ACC112 (cell line): ENCODE results near the gene MMADHC.

Experiments
- H2AFZ ChIP-seq: fragments of 200-600 bp; sonication (generic); one replicate; pipeline ENCODE4 v1.6.0; 2017; ENCODE audit warnings: antibody characterized with exemption, low read length; ENCODE audit not compliant: unreplicated experiment
- H3K27ac ChIP-seq: fragments of 200-600 bp; sonication (generic); 2 replicates; pipeline ENCODE4 v1.5.1; 2014; ENCODE audit warnings: low read depth, mild to moderate bottlenecking, antibody characterized with exemption, low read length, moderate library complexity
- H3K27me3 ChIP-seq: fragments of 200-600 bp; sonication (generic); 2 replicates; pipeline ENCODE4 v1.6.1; 2014; ENCODE audit warnings: mild to moderate bottlenecking, antibody characterized with exemption, low read length, moderate library complexity, mixed read lengths; ENCODE audit not compliant: insufficient read depth
- H3K36me3 ChIP-seq: fragments of 200-600 bp; sonication (generic); 2 replicates; pipeline ENCODE4 v1.6.1; 2016; ENCODE audit warnings: mild to moderate bottlenecking, antibody characterized with exemption, low read length, moderate library complexity, mixed read lengths; ENCODE audit not compliant: insufficient read depth
- H3K4me1 ChIP-seq: fragments of 200-600 bp; sonication (generic); one replicate; pipeline ENCODE4 v1.6.1; 2016; ENCODE audit warnings: low read length, mixed read lengths; ENCODE audit not compliant: insufficient read depth, unreplicated experiment, control insufficient read depth
- H3K4me3 ChIP-seq: fragments of 200-600 bp; sonication (generic); 2 replicates; pipeline ENCODE4 v1.5.1; 2014; ENCODE audit warnings: mild to moderate bottlenecking, low read depth, low read length
- H3K79me2 ChIP-seq: fragments of 200-600 bp; sonication (generic); one replicate; pipeline ENCODE4 v1.6.0; 2016; ENCODE audit warnings: low read length; ENCODE audit not compliant: control insufficient read depth, unreplicated experiment, insufficient read depth

The MMADHC gene

GRCh38 chr2:149587220-149587949, at the start of gene MMADHC:
Gene MMADHC, minus strand, starts transcription at chr2:149587775. Its CDS starts 678 bp downstream, at chr2:149587097.
- Histone ChIP-seq H3K4me3 (peak within 1 kb of the TSS; percentile 85), H3K27ac (peak within 1 kb of the TSS; percentile 92), H2AFZ (peak within 1 kb of the TSS; percentile 62), H3K36me3 (peaks cover 24% of the 10 kb centered on the region), H3K4me1 (peaks cover 26% of the 10 kb centered on the region), H3K27me3 (no peaks in the 10 kb centered on the region), H3K79me2 (peaks cover 48% of the 10 kb centered on the region)

- H3K79me2 ChIP-seq = no peaks in the 10 kb centered on the region
- no peak overlapping the region for H2AFZ ChIP-seq
Measured at GRCh38 chr2:149634103-149634502, 46.5 kb upstream of the MMADHC start.

GRCh38 chr2:149630445-149630844, 42.9 kb upstream of the MMADHC start:
- Histone ChIP-seq H3K27me3 (no peaks in the 10 kb centered on the region), H3K79me2 (no peaks in the 10 kb centered on the region), H3K4me3 (no peak overlapping the region), H3K27ac (no peak overlapping the region), H3K36me3 (no peaks in the 10 kb centered on the region), H2AFZ (no peak overlapping the region), H3K4me1 (no peaks in the 10 kb centered on the region)

More at GRCh38 chr2:149634103-149634502, 46.5 kb upstream of the MMADHC start:
- Histone ChIP-seq H3K4me1 (no peaks in the 10 kb centered on the region), H3K27me3 (no peaks in the 10 kb centered on the region), H3K4me3 (no peak overlapping the region), H3K27ac (no peak overlapping the region), H3K36me3 (no peaks in the 10 kb centered on the region)

GRCh38 chr2:149629026-149629425, 41.5 kb upstream of the MMADHC start:
- no peaks in the 10 kb centered on the region for H3K79me2 ChIP-seq
- H3K4me1 ChIP-seq = no peaks in the 10 kb centered on the region
- H3K27ac ChIP-seq = no peak overlapping the region
- no peaks in the 10 kb centered on the region for H3K27me3 ChIP-seq
- H2AFZ ChIP-seq = no peak overlapping the region
- no peaks in the 10 kb centered on the region for H3K36me3 ChIP-seq
- no peak overlapping the region for H3K4me3 ChIP-seq

- no peak overlapping the region for H3K4me3 ChIP-seq
- H3K27ac ChIP-seq = no peak overlapping the region
- no peaks in the 10 kb centered on the region for H3K4me1 ChIP-seq
- H2AFZ ChIP-seq = no peak overlapping the region
- H3K79me2 ChIP-seq = no peaks in the 10 kb centered on the region
- H3K36me3 ChIP-seq = no peaks in the 10 kb centered on the region
- no peaks in the 10 kb centered on the region for H3K27me3 ChIP-seq
Measured at GRCh38 chr2:149627111-149627801, 39.7 kb upstream of the MMADHC start.

GRCh38 chr2:149625671-149626070, 38.1 kb upstream of the MMADHC start:
- H3K27ac ChIP-seq = no peak overlapping the region
- no peak overlapping the region for H2AFZ ChIP-seq
- no peak overlapping the region for H3K4me3 ChIP-seq
- H3K36me3 ChIP-seq = no peaks in the 10 kb centered on the region
- H3K27me3 ChIP-seq = no peaks in the 10 kb centered on the region
- no peaks in the 10 kb centered on the region for H3K79me2 ChIP-seq
- no peaks in the 10 kb centered on the region for H3K4me1 ChIP-seq

DNA sequence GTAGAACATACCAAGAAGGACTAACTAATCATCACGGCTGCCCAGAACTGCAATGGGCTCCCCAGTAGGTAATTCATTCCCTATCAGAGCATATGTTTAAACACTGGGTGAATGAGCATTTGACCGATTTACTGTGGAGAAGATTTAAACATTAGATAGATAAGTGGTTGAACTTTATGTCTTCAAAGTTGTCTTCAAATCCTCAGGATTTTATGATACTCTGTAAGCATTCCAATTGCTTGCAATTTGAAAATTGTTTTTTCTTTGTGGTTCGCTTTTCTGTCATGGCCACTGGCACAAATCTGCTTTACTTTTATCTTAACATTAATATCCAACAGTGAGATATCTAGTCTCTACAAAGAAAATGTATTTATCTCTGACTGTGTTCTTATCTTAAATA, 37.7 kb upstream of the MMADHC start:
- Histone ChIP-seq H3K4me1 (no peaks in the 10 kb centered on the region), H3K36me3 (no peaks in the 10 kb centered on the region), H3K27ac (no peak overlapping the region), H3K79me2 (no peaks in the 10 kb centered on the region), H2AFZ (no peak overlapping the region), H3K27me3 (no peaks in the 10 kb centered on the region), H3K4me3 (no peak overlapping the region)

- H3K79me2 ChIP-seq = no peaks in the 10 kb centered on the region
- H3K4me3 ChIP-seq = no peak overlapping the region
- H3K27me3 ChIP-seq = no peaks in the 10 kb centered on the region
Measured at GRCh38 chr2:149622343-149622742, 34.8 kb upstream of the MMADHC start.

DNA sequence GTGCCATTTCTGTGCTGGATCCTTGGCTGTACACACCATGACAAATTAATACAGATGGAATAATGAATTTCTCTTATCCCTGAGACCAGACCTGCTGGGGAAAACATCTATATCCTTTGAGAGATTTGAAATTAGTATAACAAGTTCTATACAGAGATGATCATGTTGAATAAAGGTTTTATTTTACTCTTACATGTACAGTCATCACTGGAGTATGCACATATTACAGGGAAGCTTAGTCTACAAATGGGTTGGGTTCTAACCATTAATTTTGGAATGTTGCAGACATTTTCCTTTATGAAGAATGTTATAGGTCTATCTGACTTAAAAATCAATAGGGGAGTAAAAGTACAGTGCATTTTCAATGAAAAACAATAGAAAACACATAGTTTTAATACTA, 29.9 kb upstream of the MMADHC start:
- no peak overlapping the region for H2AFZ ChIP-seq
- H3K27ac ChIP-seq = no peak overlapping the region; the same call in 1 of the 2 replicates
- no peaks in the 10 kb centered on the region for H3K36me3 ChIP-seq
- no peak overlapping the region for H3K4me3 ChIP-seq
- H3K27me3 ChIP-seq = no peaks in the 10 kb centered on the region
- H3K79me2 ChIP-seq = no peaks in the 10 kb centered on the region
- H3K4me1 ChIP-seq = peaks cover 12% of the 10 kb centered on the region

More at GRCh38 chr2:149622343-149622742, 34.8 kb upstream of the MMADHC start:
- no peak overlapping the region for H3K27ac ChIP-seq
- no peaks in the 10 kb centered on the region for H3K36me3 ChIP-seq
- no peak overlapping the region for H2AFZ ChIP-seq
- peaks cover 9% of the 10 kb centered on the region for H3K4me1 ChIP-seq

DNA sequence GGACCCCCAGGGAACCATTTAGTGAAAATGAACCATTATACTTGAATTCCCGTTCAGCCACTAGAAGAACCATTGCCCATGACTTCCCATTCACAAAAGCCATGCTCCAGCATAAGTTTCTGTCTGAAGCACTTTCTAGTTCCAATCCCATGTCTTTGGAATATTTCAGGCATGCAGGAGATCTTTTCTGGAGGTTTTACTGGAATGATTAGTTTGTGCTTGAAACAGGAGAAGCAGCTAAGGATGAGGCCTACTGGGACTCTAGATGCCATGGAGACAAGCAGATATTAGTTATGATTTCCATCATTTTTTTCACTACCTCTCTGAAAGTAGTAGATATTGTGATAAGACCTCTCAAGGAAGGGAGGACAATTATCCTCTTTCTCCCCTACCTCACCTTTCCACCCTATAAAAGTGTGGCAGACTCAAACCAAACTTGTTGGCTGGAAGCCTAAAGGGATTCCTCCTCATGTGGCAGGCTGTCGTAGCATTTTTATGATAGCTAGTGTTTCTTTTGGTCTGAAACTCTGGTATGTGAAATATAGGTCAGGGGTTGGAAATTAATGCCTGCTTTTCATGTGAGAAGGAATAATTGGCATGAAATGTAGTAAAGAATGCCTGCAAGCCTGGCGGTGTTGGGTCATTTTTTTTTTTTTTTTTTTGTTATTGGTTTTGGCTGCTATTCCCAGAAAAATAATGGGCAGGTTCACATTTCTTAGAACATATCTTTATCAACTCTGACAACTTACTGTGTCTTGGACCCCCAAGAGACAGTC, 29.3 kb upstream of the MMADHC start:
- H3K27ac ChIP-seq = no peak overlapping the region; the same call in 1 of the 2 replicates
- H3K79me2 ChIP-seq = no peaks in the 10 kb centered on the region
- no peak overlapping the region for H2AFZ ChIP-seq

More for the DNA sequence above, 29.3 kb upstream of the MMADHC start:
- H3K36me3 ChIP-seq = no peaks in the 10 kb centered on the region
- no peak overlapping the region for H3K4me3 ChIP-seq
- H3K27me3 ChIP-seq = no peaks in the 10 kb centered on the region
- H3K4me1 ChIP-seq = peaks cover 12% of the 10 kb centered on the region
